NCI-H1694 treated with DMSO at 0.1 percent for 48 hours (cell line): ENCODE measurements around the gene CHMP2A.
"Not testable (repeated sequence)": the region's sequence is repeated elsewhere in the genome, so short reads cannot be mapped to it uniquely, and the experiment has no call there.

Experiments used
- DNase-seq: peaks from one replicate; lab custom pipeline; 2025; lab: John Stamatoyannopoulos, UW

The CHMP2A gene

DNA sequence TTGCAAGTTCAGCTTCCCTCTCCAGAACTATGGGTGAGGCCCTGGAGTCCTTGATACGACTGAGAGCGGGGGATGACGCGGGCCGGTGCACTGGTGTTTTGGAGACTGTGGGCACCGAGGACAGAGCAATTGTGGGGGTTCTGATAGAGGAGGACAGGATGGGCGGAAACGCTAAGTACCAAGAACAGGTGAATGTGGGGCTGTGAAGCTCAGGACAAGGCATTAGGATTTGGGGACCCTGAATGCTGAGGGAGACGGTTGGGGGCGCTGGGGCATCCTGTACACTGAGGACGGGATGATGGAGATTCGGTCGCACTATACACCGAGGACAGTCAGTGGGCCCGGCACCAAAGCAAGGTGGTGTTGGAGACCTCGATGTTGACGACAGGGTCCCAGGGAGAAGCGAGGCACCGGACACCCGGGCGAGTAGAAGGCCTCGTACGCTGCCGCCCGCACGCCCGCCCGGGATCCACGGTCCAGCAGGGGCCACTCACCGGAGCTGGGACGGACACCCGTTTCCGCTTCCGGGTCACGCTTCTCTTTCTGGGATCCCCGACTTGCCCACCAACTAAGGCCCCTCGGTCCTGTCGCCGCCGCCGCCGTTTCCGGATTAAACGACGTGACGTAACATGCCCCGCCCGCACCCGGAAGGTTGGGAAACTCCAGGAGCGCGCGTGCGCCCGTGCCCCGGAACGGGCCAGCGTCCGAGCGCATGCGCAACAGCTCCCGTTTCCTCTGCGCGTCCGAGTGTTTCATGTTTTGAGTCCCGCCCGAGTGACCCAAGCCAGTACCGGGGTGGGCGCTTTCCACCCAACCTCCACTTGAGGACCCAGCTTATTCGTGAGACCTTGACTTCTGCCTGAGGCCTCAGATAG is at the start of gene CHMP2A:
Gene CHMP2A (minus strand): TSS at position 612 of the 875 bp plus-strand sequence. CDS start 893 bp downstream, outside the sequence.
- DNase-seq, result no peak

DNA sequence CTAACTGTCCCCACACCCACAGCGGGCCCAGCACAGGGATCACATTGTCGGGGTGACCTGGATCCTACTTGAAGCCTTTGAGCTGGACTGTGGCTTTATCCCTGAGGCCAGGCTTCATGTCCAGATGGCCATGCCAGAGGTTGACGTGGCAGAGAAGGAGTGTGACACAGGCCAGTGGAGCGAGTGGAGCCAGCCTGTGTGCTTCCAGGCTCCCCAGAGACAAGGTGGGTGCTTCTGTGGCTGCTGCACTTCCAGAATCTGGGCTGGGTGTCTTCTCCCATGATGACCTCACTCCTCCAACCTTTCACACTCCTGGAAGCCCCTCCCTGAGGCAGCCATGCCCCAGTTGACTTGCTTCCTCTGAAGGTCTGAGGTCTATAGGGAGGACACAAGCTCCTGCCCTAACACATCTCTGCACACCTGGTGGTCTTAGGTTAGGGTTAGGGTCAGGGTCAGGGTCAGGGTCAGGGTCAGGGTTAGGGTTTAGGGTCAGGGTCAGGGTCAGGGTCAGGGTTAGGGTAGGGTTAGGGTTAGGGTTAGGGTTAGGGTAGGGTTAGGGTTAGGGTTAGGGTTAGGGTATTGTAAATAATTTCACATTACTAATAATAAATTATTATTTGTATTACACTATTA is 31.3 kb upstream of the CHMP2A start:
- DNase-seq, result no peak

DNA sequence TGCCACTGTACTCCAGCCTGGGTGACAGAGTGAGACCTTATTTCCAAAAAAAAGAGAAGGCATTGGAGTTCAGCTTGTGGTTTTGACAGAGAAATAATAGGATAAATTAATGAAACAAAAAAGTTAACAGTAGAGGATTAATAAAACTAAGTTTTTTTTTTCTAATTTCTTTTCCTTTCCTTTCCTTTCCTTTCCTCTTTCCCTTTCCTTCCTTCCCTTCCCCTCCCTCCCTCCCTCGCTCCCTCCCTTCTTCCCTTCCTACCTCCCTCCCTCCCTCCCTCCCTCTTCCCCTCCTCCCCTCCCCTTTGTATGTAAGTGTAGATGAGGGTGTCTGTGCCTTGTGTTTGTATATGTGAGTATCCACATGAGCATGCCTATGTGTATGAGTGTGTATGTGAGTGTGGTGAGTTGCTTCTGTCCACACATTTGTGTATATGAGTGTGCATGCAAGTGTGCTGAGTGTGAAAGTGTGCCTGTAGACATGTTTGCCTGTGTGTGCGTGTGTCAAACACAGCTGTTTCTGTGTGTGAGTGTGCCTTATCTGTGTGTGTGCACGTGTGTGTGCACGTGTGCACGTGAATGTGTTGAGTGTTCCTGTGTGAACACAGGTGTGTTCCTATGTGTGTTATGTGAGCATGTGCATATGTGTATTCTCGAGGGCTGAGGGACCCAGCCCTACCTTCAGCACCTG is 30.7 kb upstream of the CHMP2A start:
- DNase-seq, result no peak

DNA sequence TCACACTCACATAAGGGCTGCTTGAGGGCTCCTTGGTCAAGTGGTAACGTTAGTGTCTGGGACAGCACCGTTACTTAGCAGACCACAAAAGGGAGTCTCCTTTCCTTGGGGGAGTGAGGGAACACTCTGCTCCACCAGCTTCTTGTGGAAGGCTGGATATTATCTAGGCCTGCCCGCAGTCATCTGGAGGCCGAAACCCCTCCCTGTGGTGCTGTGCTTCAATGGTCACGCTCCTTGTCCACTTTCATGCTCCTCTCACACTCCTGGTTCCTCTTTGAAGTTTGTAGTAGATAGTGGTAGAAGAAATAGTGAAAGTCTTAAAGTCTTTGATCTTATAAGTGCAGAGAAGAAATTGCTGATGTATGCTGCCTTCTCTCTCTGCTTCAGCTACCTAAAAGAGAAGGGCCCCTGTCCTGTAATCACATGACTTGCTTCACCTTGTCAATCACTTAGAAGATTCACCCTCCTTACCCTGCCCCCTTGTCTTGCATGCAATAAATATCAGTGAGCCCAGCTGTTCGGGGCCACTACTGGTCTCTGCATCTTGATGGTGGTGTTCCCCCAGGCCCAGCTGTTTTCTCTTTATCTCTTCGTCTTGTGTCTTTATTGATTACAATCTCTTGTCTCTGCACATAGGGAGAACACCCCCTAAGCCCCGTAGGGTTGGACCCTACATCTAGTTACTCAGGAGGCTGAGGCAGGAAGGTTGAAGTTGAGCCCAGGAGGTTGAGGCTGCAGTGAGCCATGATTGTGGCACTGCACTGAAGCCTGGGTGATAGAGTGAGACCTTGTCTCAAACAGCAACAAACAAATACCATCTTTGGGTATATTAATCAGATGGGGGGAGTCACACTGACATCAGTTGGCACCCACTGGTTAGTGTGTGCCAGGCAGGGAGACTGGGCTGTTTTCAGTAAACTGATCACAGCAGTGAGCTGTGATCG is 29.9 kb upstream of the CHMP2A start:
- DNase-seq, result no peak

DNA sequence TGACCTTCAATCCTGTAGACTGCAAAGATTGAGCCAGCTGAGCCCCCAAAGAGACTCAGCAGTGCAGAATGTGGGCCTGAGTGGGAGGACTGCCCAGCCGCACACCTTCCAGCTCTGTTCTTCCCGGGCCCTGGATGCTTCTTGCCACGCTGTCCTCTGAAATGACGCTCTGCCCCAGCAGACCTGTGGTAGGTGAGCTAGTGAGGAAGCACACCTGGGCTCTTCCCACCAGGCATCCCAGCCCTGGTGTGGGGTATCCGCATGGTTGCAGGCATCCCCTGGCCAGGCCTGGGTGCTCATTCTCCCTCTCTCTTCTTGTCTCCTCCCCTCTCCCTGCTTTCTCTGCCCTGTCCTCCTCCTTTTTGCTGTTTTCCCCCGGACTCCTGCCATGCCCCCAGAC is 28.1 kb upstream of the CHMP2A start:
- no peak for DNase-seq

DNA sequence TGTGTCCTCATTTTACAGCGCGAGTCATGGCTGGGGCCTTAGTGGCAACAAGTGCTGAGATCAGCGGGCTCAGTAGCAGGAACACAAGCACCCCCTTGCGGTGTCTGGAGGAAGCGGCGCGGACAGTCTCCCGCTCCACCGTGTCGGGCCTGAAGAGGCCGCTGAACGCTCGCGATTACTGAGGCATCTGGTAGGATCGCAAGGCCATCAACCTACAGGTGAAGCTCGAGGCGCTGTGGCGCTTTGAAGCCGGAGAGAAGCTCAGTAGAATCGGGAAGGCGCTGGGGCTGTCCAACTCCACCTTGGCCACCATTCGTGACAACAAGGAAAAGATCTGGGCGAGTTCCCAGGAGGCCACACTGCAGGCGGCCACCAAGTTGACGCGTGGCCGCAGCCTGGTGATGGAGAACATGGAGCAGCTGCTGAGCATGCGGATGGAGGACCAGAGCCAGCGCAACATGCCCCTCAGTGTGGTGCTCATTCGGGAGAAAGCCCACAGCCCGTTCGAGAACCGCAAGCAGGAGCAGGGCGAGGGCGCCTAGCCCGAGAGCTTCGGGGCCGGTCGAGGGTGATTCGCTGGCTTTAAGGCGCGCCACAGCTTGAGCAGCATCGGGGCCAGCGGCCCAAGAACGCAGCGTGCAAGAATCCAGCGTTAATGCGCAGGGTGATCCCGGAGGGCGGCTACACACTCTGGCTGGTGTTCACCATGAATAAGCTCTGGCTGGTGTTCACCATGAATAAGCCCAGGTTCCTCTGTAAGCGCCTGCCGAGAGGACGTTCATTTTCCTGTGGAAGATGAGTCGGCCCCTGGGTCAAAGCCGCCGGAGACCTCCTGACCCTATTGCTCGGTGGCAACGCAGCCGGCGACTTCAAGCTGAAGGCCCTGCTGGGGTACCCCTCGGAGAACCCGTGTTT is 26.6 kb upstream of the CHMP2A start:
- no peak for DNase-seq

- DNase-seq, result no peak
These were observed 24.7 kb upstream of the CHMP2A start for GRCh38 chr19:58579473-58580142.

- DNase-seq, result no peak
These were observed 23.4 kb upstream of the CHMP2A start for GRCh38 chr19:58578012-58578925.

DNA sequence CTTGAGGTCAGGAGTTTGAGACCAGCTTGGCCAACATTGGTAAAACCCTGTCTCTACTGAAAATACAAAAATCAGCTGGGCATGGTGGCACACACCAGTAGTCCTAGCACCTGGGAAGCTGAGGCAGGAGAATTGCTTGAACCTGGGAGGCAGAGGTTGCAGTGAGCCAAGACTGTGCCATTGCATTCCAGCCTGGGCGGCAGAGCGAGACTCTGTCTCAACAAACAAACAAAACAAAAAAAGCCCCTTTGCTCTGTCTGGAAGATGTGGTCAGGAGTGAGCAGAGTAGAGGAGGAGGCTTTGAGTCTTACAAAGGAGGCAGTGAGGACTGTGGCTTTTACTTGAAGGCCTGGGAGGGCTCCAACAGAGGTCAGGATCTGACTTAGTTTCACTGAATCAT is 22.7 kb upstream of the CHMP2A start:
- DNase-seq, result not testable (repeated sequence)

GRCh38 chr19:58575183-58576041 is 20.5 kb upstream of the CHMP2A start:
- no peak for DNase-seq

DNA sequence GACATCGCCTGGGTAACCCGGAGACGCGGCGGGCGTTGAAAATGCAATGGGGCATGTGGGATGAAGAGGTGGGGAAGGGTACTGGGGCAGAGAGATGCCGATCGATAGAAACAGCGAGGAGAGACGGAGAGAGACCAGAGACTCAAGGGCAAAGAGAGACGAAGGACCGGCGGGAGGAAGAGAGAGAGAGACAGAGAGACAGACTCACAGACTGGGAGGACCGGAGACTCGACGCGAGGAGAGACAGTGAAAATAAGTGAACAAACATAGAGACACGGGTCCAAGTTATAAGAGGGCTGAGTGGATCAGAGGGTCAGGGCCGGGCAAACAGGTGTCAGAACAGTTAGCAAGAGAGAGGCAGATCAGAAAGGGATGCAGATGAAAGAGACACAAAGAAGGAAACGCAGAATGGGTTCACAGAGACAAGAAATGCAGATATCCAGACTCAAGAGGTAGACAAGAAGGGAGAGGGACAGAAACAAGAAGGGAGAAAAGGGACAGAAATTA is 18.8 kb upstream of the CHMP2A start:
- no peak for DNase-seq

GRCh38 chr19:58572818-58573657 is 18.1 kb upstream of the CHMP2A start, which contains the start of gene MZF1:
MZF1 (minus strand) TSS chr19:58573335; CDS start chr19:58571389, 1,946 bp downstream.
- DNase-seq, result no peak

DNA sequence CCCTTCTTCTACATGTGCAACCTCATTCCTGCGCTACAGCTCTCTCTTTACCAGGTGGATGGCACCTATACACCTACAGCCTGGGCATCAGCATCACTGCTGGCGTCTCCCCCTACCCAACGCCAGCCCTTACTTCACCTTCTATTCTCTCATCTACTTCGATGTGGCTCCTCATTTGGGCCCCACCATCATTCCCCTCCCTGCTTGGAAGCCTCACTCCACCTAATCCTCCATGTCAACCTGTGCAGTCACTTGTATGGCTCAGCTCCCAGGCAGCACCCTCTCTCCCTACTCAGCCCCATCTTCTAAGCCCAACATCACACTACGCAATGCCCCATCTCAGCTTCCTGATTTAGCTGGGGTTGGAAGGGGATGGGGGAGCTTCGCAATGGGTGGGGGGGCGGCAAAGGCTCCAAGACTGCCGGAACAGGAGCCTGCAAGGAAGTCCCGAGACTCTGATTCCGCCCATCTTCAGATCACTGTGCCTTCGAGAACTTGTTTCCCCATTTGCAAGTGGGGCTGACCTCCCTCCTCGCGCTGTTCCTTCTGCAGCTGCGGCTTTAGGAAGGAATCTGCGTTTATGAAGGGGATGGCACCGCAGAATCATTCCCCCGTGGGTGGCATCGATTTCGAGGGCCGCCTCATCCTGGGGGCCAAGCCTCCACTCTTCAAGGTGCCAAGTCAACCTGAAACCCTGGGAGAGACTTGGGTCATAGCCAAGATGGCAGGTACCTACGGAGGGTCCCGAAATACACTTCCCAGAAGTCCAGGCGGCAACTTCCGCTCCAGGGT is 17.3 kb upstream of the CHMP2A start:
- no peak for DNase-seq

DNA sequence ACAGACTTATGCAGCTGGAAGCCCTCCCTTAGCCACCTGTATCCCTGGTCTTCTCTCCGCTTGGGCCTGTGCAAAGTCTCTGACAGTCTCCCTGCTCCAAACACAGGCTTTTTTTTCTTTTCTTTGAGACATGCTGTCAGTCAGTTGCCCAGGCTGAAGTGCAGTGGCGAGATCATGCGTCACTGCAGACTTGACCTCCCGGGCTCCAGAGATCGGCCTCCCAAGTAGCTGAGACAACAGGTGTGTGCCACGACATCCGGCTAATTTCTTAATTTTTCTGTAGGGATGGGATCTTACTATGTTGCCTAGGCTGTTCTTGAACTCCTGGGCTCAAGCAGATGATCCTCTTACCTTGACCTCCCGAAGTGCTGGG is 16.7 kb upstream of the CHMP2A start:
- DNase-seq, result no peak

- DNase-seq, result no peak
These were observed 16.1 kb upstream of the CHMP2A start for GRCh38 chr19:58570770-58571574.
